ENCODE results near the gene MAMDC2.

DNA sequence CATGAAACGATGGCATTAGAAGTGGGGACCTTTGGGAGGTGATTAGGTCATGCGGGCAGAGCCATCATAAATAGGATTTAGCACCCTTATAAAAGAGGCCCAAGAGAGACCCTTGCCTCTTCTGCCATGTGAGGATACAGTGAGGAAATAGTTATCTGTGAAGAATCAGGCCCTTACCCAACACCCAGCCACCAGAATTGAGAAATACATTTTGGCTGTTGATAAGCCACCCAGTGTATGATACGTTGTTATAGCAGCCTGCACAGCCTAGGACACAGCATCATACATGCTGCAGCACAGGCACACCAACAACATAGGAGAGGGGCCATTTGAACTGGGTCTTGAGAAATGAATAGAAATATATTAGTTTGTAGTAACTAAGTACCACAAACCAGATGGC, 8.0 kb upstream of the MAMDC2 start:
- TF ChIP-seq, protein P1, sequence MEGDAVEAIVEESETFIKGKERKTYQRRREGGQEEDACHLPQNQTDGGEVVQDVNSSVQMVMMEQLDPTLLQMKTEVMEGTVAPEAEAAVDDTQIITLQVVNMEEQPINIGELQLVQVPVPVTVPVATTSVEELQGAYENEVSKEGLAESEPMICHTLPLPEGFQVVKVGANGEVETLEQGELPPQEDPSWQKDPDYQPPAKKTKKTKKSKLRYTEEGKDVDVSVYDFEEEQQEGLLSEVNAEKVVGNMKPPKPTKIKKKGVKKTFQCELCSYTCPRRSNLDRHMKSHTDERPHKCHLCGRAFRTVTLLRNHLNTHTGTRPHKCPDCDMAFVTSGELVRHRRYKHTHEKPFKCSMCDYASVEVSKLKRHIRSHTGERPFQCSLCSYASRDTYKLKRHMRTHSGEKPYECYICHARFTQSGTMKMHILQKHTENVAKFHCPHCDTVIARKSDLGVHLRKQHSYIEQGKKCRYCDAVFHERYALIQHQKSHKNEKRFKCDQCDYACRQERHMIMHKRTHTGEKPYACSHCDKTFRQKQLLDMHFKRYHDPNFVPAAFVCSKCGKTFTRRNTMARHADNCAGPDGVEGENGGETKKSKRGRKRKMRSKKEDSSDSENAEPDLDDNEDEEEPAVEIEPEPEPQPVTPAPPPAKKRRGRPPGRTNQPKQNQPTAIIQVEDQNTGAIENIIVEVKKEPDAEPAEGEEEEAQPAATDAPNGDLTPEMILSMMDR (IDR thresholded peaks at IDR 0.05; ENCODE audit: low read length) = no peak
- no peak for TF ChIP-seq EZH2phosphoT487 (IDR thresholded peaks at IDR 0.05; ENCODE audit: low read length)
- TF ChIP-seq EZH2 (optimal IDR thresholded peaks at IDR 0.05; ENCODE audit: low read depth, low read length) = no peak
